Mononuclear cell (primary cell): ENCODE data around the gene VPS41. TPM values are rescaled to one million over a fixed set of nuclear protein-coding genes. Genes with fewer than 3 reads are reported as not detected.

ENCODE experiments used
- H3K27me3 ChIP-seq: 2 replicates; pipeline ENCODE4 v1.6.0; 2011; ENCODE audit warnings: low read length, control low read depth; ENCODE audit not compliant: insufficient read depth
- H3K4me1 ChIP-seq: 2 replicates; pipeline ENCODE4 v1.5.1; 2011; ENCODE audit warnings: mild to moderate bottlenecking, low read length, control low read depth; ENCODE audit not compliant: insufficient read depth
- H3K4me3 ChIP-seq: 2 replicates; pipeline ENCODE4 v1.5.1; 2011; ENCODE audit warnings: mild to moderate bottlenecking, low read length, moderate library complexity
- H3K9me3 ChIP-seq: 2 replicates; pipeline ENCODE4 v1.5.1; 2011; ENCODE audit warnings: low read depth, mild to moderate bottlenecking, control low read depth, low read length
- total RNA-seq: library from RNA; depleted of rRNA; stranded (reverse); fragments of >200 nt; gene quantifications from one replicate; pipeline ENCODE4 v1.2.3, GENCODE V29; 2012

VPS41 gene
- total RNA-seq, 1 donor: 28.3 TPM

DNA sequence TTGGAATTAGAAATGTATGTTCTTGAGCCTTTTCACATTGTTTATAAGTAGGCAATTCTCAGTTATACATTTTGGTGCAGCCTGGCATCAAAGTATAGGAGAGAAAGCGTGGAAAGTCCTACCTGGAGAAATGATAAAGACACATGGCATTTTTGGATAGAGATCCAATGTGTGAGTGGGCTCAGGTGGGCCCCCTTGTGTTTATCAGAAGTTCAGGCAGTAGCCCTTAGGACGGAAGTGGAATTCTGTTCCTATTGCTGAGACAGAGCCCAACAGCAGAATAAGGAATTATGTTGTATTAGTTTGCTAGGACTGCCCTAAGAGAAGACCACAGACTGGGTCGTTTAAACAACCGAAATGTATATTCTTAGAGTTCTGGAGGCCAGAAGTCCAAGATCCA is 192.6 kb downstream of the VPS41 start:
- Histone ChIP-seq H3K4me1 (no peaks in the 10 kb centered on the region), H3K27me3 (no peaks in the 10 kb centered on the region), H3K9me3 (no peaks in the 10 kb centered on the region), H3K4me3 (no peak overlapping the region)

- no peaks in the 10 kb centered on the region for H3K4me1 ChIP-seq
Measured at GRCh38 chr7:38709123-38709522, 199.9 kb downstream of the VPS41 start.

DNA sequence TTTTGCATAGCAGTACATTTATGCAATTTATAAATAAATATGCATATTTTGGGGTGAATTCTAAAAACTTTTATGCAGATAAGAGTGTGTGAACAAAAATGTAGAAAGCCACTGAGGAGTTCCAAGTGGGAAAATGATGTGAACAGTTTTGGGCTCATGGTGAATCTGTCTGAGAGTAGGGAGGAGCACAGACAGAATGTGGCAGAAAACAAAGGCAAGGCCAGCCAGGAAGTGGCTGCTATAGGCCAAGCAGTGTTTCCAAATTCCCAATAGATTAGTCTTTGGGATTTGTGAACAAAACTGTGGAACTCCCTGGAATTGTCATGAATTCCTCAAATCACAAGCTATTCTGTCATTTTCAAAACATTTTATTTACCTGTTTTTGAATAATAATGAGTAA is 204.2 kb downstream of the VPS41 start:
- H3K9me3 ChIP-seq: no peaks in the 10 kb centered on the region
- H3K4me3 ChIP-seq: no peak overlapping the region
- H3K27me3 ChIP-seq: peaks cover 3% of the 10 kb centered on the region
- H3K4me1 ChIP-seq: no peaks in the 10 kb centered on the region

More at GRCh38 chr7:38709123-38709522, 199.9 kb downstream of the VPS41 start:
- Histone ChIP-seq H3K4me3 (no peak overlapping the region), H3K27me3 (no peaks in the 10 kb centered on the region), H3K9me3 (no peaks in the 10 kb centered on the region)

DNA sequence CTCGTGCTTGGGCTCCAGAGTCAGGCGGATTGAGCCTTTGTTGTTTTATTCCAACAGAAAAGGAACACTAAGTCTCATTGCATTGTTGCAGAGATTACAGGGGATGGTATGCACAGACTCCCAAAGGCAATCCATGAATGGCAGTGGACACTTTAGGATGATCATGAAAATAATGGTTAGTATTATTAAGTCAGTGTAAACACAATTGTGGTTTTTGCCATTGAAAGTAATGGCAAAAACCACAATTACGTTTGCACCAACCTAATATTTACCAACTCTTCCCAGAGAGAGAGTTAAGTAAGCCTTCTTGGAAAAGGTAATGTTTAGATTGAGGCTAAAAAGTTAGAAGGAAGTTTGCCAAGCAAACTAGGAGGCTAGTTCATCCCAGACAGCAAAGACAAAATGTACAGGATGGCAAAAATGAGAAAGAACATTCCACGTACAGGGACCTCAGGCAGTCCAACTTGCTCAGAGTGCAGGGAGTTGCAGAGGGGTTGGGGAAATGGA is 204.9 kb downstream of the VPS41 start:
- no peaks in the 10 kb centered on the region for H3K9me3 ChIP-seq
- H3K27me3 ChIP-seq: peaks cover 3% of the 10 kb centered on the region
- no peak overlapping the region for H3K4me3 ChIP-seq
- no peaks in the 10 kb centered on the region for H3K4me1 ChIP-seq

- Histone ChIP-seq H3K4me3 (no peak overlapping the region), H3K4me1 (no peaks in the 10 kb centered on the region), H3K27me3 (peaks cover 3% of the 10 kb centered on the region), H3K9me3 (no peaks in the 10 kb centered on the region)
Measured at GRCh38 chr7:38703093-38703492, 205.9 kb downstream of the VPS41 start.

DNA sequence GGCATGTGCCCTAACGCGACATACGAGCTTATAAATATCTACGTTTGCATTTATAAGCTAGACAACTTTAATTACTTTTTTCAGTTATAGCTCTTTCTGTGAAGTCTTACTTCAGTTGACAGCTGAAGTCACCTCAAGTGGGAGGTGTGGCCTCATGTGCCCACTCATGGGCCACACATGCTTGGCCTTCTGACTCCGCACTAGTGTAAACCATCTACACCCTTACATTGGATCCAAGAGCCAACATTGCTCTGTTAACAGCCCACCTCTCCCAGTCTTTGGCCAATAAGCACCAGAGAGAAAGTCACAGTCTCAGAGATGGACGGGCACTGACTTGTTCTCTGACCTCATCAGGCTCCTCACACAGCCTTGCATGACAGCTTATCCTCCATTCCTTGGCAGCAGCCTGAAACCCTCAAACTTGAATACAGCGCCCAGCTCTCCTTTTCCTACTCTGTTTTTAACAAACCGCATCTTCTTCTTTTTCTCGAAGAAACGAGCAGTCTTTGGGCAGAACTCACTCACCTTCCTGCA is 206.9 kb downstream of the VPS41 start:
- Histone ChIP-seq H3K27me3 (peaks cover 3% of the 10 kb centered on the region), H3K4me3 (no peak overlapping the region), H3K9me3 (no peaks in the 10 kb centered on the region), H3K4me1 (no peaks in the 10 kb centered on the region)

DNA sequence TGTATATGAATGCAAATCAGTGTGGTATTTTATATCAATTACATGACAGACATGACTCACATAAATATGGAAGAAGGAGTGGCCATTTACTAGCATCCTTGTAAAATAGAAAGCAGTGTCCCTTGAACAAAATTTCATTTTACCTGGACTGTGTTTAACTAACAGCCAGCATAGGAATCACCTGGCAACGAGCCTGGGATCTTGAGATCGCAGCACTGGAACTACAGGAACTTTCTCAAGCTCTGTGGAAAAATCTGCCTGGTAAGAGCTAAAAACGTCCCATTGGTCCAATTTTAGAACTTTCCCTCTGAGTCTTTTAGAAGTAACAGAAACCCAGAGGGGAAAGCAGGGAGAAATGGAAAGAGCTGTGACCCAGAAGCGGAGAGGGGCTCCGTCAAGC is 208.9 kb downstream of the VPS41 start:
- Histone ChIP-seq H3K27me3 (peaks cover 3% of the 10 kb centered on the region), H3K9me3 (no peaks in the 10 kb centered on the region), H3K4me3 (no peak overlapping the region), H3K4me1 (no peaks in the 10 kb centered on the region)

- no peak overlapping the region for H3K4me3 ChIP-seq
- no peaks in the 10 kb centered on the region for H3K9me3 ChIP-seq
- no peaks in the 10 kb centered on the region for H3K4me1 ChIP-seq
- peaks cover 3% of the 10 kb centered on the region for H3K27me3 ChIP-seq
Measured at GRCh38 chr7:38699471-38699870, 209.5 kb downstream of the VPS41 start.

GRCh38 chr7:38694326-38694725 is 214.7 kb downstream of the VPS41 start:
- no peaks in the 10 kb centered on the region for H3K9me3 ChIP-seq
- H3K4me3 ChIP-seq: no peak overlapping the region
- H3K4me1 ChIP-seq: no peaks in the 10 kb centered on the region
- no peaks in the 10 kb centered on the region for H3K27me3 ChIP-seq

DNA sequence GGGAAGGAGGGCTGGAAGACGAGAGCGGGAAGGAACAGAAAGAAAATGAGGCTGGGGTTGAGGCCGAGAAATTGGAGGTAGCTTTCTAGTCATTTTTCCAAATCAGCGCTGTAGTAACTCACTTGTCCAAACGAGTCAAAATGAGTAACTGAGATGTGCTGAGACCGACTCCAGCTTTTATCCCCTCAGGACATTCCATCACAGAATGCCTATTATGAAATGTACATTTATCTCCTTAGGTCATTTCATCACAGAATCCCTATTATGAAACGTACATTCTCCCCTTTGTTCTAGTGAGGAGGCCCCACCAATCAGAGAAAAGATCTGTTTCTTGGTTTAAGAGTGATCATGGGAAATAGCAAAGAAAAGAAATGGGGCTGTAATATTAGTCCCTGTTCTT is 222.1 kb downstream of the VPS41 start:
- no peaks in the 10 kb centered on the region for H3K9me3 ChIP-seq
- H3K27me3 ChIP-seq: no peaks in the 10 kb centered on the region
- no peaks in the 10 kb centered on the region for H3K4me1 ChIP-seq
- no peak overlapping the region for H3K4me3 ChIP-seq

GRCh38 chr7:38685851-38686250 is 223.1 kb downstream of the VPS41 start:
- H3K4me3 ChIP-seq: no peak overlapping the region
- H3K9me3 ChIP-seq: no peaks in the 10 kb centered on the region
- no peaks in the 10 kb centered on the region for H3K4me1 ChIP-seq
- H3K27me3 ChIP-seq: no peaks in the 10 kb centered on the region

DNA sequence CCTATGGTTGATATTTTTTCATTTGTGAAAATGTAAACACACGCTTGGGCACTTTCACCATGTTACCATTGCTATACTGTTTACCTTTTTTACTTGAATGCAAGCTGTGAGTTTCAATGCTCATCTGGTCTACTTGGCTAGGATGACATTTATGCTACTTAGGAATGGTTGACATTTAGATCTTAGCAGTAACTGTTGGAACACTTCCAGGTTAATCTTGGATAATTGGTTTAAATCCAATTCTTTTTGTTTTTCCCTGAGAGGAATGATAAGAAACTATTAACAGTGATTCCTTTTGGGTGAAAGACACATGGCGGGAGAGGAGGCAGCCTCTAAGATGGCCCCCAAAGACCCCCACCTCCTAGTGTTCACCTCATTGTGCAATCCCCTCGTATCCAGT is 226.4 kb downstream of the VPS41 start:
- no peaks in the 10 kb centered on the region for H3K9me3 ChIP-seq
- no peaks in the 10 kb centered on the region for H3K27me3 ChIP-seq
- H3K4me3 ChIP-seq: no peak overlapping the region
- H3K4me1 ChIP-seq: peaks cover 14% of the 10 kb centered on the region

DNA sequence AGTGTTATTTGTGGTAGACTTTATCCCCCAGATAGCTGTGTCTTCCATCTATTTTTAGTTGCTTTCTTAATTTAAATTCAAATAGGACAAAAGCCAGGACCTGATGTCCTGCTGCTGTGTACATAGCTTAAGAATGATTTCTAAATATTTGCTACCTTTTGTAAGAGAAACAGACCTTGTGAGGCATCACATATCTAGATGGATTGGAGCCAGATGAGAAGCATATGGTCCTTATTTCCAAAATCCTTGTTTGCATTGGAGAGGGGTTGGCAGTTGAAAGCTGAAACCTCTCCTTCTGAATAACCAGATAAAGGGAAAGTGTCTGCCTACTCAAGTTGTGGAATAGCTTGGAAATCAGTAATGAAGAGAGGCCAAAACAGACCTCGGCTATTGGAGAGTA is 227.1 kb downstream of the VPS41 start:
- no peaks in the 10 kb centered on the region for H3K27me3 ChIP-seq
- peaks cover 15% of the 10 kb centered on the region for H3K4me1 ChIP-seq
- H3K9me3 ChIP-seq: no peaks in the 10 kb centered on the region
- no peak overlapping the region for H3K4me3 ChIP-seq

DNA sequence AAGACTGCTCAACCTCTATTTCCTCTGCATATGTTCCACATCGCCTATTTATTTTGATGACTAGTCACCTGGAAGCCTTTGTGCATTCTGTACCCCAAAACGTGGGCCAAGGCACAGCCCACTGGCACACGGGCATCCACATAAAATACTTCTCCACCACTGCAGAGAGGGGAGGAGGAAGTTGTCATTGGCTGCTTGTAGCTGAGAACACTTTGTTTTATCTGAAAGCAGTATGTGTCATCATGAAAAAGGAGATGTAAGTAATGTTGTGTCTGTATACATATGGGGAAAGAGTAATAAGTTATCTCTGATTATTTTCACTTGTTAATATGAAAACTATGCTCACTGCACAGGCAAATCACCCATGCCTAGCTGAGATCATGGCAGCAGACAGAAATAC is 229.6 kb downstream of the VPS41 start:
- H3K9me3 ChIP-seq: no peaks in the 10 kb centered on the region
- H3K4me3 ChIP-seq: no peak overlapping the region
- H3K4me1 ChIP-seq: peaks cover 20% of the 10 kb centered on the region
- H3K27me3 ChIP-seq: no peaks in the 10 kb centered on the region

- Histone ChIP-seq H3K4me3 (no peak overlapping the region), H3K9me3 (no peaks in the 10 kb centered on the region), H3K27me3 (no peaks in the 10 kb centered on the region), H3K4me1 (peaks cover 28% of the 10 kb centered on the region)
Measured at GRCh38 chr7:38678698-38679054, 230.3 kb downstream of the VPS41 start.

- Histone ChIP-seq H3K4me1 (peaks cover 33% of the 10 kb centered on the region), H3K9me3 (no peaks in the 10 kb centered on the region), H3K27me3 (no peaks in the 10 kb centered on the region), H3K4me3 (no peak overlapping the region)
Measured at GRCh38 chr7:38677981-38678697, 230.9 kb downstream of the VPS41 start.
